Body of pancreas (tissue), 4 donors: Measurements from ENCODE around the gene FUT9. TPM values are rescaled to one million over a fixed set of nuclear protein-coding genes. Genes with fewer than 3 reads are reported as not detected.

Experiments used
- ATAC-seq: fragments of 150-250 bp; one replicate; pipeline ENCODE4 v1.9.1; 2016
- DNase-seq, 4 donors: peaks; one replicate each; pipeline ENCODE4 v3.0.0-alpha.2; 2019
- H3K27ac ChIP-seq, 4 donors: fragments of 200-600 bp; sonication (generic); 1 replicate in 3 of 4; 2 replicates in 1 of 4; pipeline versions ENCODE4 v1.5.1 to v1.6.1; 2016 to 2019; ENCODE audit warnings: mild to moderate bottlenecking in 1 of 4, mixed read lengths in 1 of 4, moderate library complexity in 1 of 4
- H3K27me3 ChIP-seq, 2 donors: fragments of 200-600 bp; sonication (generic); one replicate each; pipeline ENCODE4 v1.6.0; 2016; ENCODE audit warnings: mild to moderate bottlenecking in 1 of 2
- H3K36me3 ChIP-seq, 2 donors: fragments of 200-600 bp; sonication (generic); replicated peaks in 1 of 2; 2 replicates each; pipeline ENCODE4 v1.5.1; 2016; ENCODE audit warnings: low read depth in 2 of 2; ENCODE audit not compliant: insufficient read depth in 1 of 2
- H3K4me1 ChIP-seq: fragments of 200-600 bp; sonication (generic); one replicate; pipeline ENCODE4 v1.6.0; 2016
- H3K4me3 ChIP-seq, 2 donors: fragments of 200-600 bp; sonication (generic); 1 replicate in 1 of 2; 2 replicates in 1 of 2; pipeline ENCODE4 v1.5.1; 2016 to 2019
- H3K9me3 ChIP-seq, 3 donors: fragments of 200-600 bp; sonication (generic); 1 replicate in 2 of 3; 2 replicates in 1 of 3; pipeline ENCODE4 v1.5.1; 2016
- POLR2A ChIP-seq, 3 donors: fragments of 450-650 bp; IDR thresholded peaks; one replicate each; pipeline ENCODE4 v1.6.1; 2016; ENCODE audit warnings: antibody characterized with exemption in 3 of 3, mild to moderate bottlenecking in 2 of 3
- WGBS, 2 donors: methylation state at CpG; one replicate each; pipeline ENCODE4 v1.1.5; 2017; 5-methylcytosine and 5-hydroxymethylcytosine counted together
- intact Hi-C: fragments of 100-400 bp; cut with DNase I; formaldehyde crosslinking; loops from one replicate; pipeline ENCODE4 v1.15.1; 2023
- total RNA-seq, 2 donors: library from RNA; depleted of rRNA; stranded (reverse); fragments of >200 nt; gene quantifications; one replicate each; pipeline ENCODE4 v1.1.0, GENCODE V29; 2016
- TF ChIP-seq, protein P1 (sequence below), 7 experiments: fragments of 450-650 bp in 4 of 7; fragments of 200-600 bp in 3 of 7; sonication (generic) in 3 of 7; IDR thresholded peaks; one replicate each; pipeline ENCODE4 v1.5.1; 2016 to 2019; ENCODE audit warnings: antibody characterized with exemption in 7 of 7

FUT9 gene
- total RNA-seq, 2 donors from 2014 or later: 0.26 to 9.2 TPM

DNA sequence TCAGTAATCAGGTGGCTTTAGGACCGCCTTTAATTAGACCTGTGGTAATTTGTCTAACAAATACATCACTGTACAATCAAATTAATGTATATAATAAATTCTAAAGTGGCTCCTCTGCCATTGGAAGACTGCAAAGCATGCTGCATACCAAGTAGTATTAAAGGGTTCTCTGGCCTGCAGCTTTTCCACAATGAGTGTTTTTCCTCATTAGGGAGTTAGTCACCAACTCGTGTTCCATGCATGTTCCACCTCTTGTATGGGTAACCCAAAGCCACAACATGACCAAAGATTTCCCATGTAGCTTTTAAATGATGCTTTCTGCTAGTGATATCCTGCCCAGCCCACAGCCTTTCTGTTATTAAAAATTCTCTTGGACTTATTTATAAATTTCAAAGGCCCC lies 218.7 kb downstream of the FUT9 start:
- intact Hi-C loops: no loop called here
- Histone ChIP-seq H3K4me3 (no peak overlapping the region), H3K9me3 (no peaks in the 10 kb centered on the region), H3K4me1 (no peaks in the 10 kb centered on the region), H3K36me3 (no peaks in the 10 kb centered on the region), H3K27me3 (no peaks in the 10 kb centered on the region), H3K27ac (no peak overlapping the region)
- ATAC-seq: no peak
- TF ChIP-seq, protein P1, sequence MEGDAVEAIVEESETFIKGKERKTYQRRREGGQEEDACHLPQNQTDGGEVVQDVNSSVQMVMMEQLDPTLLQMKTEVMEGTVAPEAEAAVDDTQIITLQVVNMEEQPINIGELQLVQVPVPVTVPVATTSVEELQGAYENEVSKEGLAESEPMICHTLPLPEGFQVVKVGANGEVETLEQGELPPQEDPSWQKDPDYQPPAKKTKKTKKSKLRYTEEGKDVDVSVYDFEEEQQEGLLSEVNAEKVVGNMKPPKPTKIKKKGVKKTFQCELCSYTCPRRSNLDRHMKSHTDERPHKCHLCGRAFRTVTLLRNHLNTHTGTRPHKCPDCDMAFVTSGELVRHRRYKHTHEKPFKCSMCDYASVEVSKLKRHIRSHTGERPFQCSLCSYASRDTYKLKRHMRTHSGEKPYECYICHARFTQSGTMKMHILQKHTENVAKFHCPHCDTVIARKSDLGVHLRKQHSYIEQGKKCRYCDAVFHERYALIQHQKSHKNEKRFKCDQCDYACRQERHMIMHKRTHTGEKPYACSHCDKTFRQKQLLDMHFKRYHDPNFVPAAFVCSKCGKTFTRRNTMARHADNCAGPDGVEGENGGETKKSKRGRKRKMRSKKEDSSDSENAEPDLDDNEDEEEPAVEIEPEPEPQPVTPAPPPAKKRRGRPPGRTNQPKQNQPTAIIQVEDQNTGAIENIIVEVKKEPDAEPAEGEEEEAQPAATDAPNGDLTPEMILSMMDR (IDR thresholded peaks at IDR 0.05): no peak
- no peak for TF ChIP-seq POLR2A (IDR thresholded peaks at IDR 0.05)
- DNase-seq: no peak
- 54 to 56% methylated on average over 2 of the region's 2 CpGs for WGBS, 2 donors

DNA sequence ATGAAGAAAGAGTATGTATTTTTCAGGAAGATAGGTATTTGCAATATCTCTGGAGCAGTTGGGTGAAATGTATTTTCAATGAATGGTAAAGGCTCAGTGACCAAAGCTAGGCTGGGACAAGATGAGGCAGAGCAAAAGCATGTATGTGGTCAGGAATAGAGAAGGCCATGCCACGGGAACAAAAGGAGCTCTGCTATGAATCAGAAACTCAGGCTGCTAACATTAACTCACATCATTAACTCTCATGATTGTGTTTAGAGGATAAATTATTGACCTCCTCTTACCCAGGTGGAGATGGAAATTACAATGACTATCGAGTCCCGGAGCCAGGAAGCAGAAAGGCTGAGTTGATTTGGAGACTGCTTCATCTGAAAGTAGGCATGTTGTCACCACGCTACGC lies 220.2 kb downstream of the FUT9 start:
- intact Hi-C loops: no loop called here

DNA sequence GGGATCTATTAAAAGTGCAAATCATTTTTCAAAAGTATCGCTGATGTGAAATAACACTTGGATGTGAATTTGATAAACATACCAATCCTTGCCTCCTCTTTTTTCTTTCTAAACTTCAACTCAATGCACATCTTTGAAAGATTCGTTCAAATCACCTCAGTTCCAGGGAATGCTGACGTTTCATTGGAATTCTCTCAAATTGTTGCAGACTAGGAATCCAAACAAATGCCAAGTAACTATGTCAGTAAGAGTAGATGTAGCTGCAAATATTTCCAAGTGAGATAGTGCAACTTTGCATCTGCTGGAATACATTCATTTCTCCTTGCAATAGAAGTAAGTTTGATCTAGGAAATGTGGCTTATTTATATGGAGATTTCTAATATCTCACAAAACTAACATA lies 220.7 kb downstream of the FUT9 start:
- no peak for DNase-seq
- no peaks in the 10 kb centered on the region for H3K27me3 ChIP-seq
- no peaks in the 10 kb centered on the region for H3K36me3 ChIP-seq
- H3K27ac ChIP-seq: no peak overlapping the region
- no peak for TF ChIP-seq POLR2A (IDR thresholded peaks at IDR 0.05)
- TF ChIP-seq, protein P1 (IDR thresholded peaks at IDR 0.05): no peak
- H3K4me1 ChIP-seq: no peaks in the 10 kb centered on the region
- no peak for ATAC-seq
- WGBS, 2 donors: 43 to 45% methylated on average over 3 of the region's 3 CpGs
- no peaks in the 10 kb centered on the region for H3K9me3 ChIP-seq
- intact Hi-C loops: no loop called here
- no peak overlapping the region for H3K4me3 ChIP-seq

More for the DNA sequence above, 220.2 kb downstream of the FUT9 start:
- DNase-seq (no peak), ATAC-seq (no peak)
- no peaks in the 10 kb centered on the region for H3K36me3 ChIP-seq
- WGBS, 2 donors: 66 to 71% methylated on average over 5 of the region's 5 CpGs
- H3K4me3 ChIP-seq: no peak overlapping the region
- H3K4me1 ChIP-seq: no peaks in the 10 kb centered on the region
- H3K9me3 ChIP-seq: no peaks in the 10 kb centered on the region
- H3K27ac ChIP-seq: no peak overlapping the region
- TF ChIP-seq, protein P1 (IDR thresholded peaks at IDR 0.05): no peak
- TF ChIP-seq POLR2A (IDR thresholded peaks at IDR 0.05): no peak
- no peaks in the 10 kb centered on the region for H3K27me3 ChIP-seq

- no peak overlapping the region for H3K4me3 ChIP-seq
- H3K9me3 ChIP-seq: no peaks in the 10 kb centered on the region
- WGBS, 2 donors: 59 to 61% methylated on average over 3 of the region's 3 CpGs
- H3K4me1 ChIP-seq: no peaks in the 10 kb centered on the region
- no peaks in the 10 kb centered on the region for H3K27me3 ChIP-seq
- no peak for DNase-seq
- intact Hi-C loops: no loop called here
- ATAC-seq: no peak
- no peak overlapping the region for H3K27ac ChIP-seq
- H3K36me3 ChIP-seq: no peaks in the 10 kb centered on the region
- TF ChIP-seq, protein P1 (IDR thresholded peaks at IDR 0.05): no peak
- no peak for TF ChIP-seq POLR2A (IDR thresholded peaks at IDR 0.05)
Observed at GRCh38 chr6:96237638-96238347, 222.0 kb downstream of the FUT9 start.

GRCh38 chr6:96246563-96246962 lies 230.8 kb downstream of the FUT9 start:
- intact Hi-C loops: no loop called here
- ATAC-seq: no peak
- Histone ChIP-seq H3K27ac (no peak overlapping the region), H3K4me1 (no peaks in the 10 kb centered on the region), H3K27me3 (no peaks in the 10 kb centered on the region), H3K9me3 (no peaks in the 10 kb centered on the region), H3K4me3 (no peak overlapping the region), H3K36me3 (no peaks in the 10 kb centered on the region)
- no peak for DNase-seq
- TF ChIP-seq, protein P1 (IDR thresholded peaks at IDR 0.05): no peak
- no peak for TF ChIP-seq POLR2A (IDR thresholded peaks at IDR 0.05)
- 58 to 66% methylated on average over 2 of the region's 2 CpGs for WGBS, 2 donors
